HG03095 (cell line): ENCODE results near the gene SLC17A9.

Experiments used
- ATAC-seq: cut with Tn5 transposase; IDR thresholded peaks from one replicate; pipeline ENCODE4 v1.9.1; 2021; ENCODE audit warnings: moderate library complexity; ENCODE audit not compliant: unreplicated experiment

Gene SLC17A9

DNA sequence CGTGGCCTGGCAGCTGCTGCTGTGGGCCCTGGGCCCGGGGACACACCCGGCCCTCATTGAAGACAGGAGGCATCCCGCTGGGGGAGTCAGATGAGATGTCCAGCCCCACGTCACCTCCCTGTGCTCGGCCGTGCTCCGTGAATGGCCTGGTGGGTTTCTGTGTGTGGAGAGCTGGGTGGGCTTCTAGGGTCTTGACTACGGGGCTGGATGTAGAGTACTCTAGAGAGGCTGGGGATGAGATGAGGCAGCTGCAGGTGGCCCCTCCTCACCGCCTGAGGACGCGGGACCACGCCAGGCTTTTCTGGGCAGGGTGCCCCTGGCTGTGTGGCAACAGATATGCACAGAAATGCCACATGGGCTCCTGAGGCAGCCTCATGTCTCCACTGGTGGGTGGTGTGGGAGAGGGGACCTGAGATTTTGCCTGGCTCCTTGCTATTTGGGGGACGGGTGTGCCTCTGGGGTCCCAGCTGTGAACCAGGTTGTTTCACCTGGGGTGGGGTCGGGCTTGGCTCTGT lies 62.7 kb downstream of the SLC17A9 start:
- no peak for ATAC-seq

GRCh38 chr20:63015662-63016361 lies 63.3 kb downstream of the SLC17A9 start:
- ATAC-seq, result no peak

- ATAC-seq, result no peak
Observed at GRCh38 chr20:63016514-63017075, 64.1 kb downstream of the SLC17A9 start.

DNA sequence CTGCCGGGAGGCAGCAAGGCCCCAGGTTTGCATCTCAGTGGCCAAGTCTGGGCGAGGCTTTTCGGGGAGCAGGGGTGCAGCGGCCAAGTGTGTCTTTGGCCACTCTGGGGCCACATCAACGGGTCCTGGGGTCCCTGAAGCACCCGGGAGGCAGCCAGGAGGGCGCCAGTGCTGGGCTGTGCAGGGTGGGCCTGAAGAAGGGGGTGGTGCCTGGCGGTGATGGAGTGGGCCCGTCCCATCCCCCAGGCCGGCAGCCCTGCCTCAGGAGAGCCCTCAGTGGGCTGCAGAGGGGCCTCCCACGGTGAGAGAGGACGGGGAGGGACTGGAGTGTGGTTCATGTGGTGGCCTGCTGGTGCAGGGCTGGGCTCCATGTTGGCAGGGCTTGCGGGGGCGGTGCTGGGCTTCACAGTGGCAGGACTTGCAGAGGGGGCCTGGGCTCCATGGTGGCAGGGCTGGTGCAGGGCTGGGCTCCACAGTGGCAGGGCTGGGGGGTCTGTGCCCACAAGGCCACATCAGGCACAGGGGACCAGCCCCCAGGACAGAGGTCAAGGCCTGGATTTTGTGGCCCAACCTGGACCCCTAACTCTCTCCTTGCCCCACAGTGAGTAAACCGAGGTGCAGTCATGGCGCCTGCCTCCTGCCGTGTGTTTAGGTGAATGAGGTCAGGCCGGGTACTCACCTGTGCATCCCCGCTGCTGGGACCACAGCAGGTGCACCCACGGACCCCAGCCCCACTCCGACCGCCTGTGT lies 64.7 kb downstream of the SLC17A9 start:
- ATAC-seq, result no peak

GRCh38 chr20:63017826-63018411 lies 65.4 kb downstream of the SLC17A9 start:
- ATAC-seq, result no peak
